CD4-positive, alpha-beta memory T cell (primary cell): ENCODE measurements around the gene NPBWR2. TPM values are rescaled to one million over a fixed set of nuclear protein-coding genes. Genes with fewer than 3 reads are reported as not detected.
A peak's percentile ranks its signal among the peaks of the same experiment; 100 is the strongest.

Experiments
- CTCF ChIA-PET: fragments of 350-600 bp; sonication (Branson Sonifier 250); formaldehyde crosslinking; loops from one replicate; lab custom pipeline; 2021; ENCODE audit warnings: inconsistent platforms; ENCODE audit not compliant: partially characterized antibody; lab: Charles Lee
- POLR2A ChIA-PET: fragments of 350-600 bp; sonication (Branson Sonifier 250); formaldehyde crosslinking; loops from one replicate; lab custom pipeline; 2021; ENCODE audit not compliant: partially characterized antibody; lab: Charles Lee
- DNase-seq, 5 donors: peaks; one replicate each; pipeline versions ENCODE4 v3.0.0 to v3.0.0-alpha.2; 2020 to 2022; ENCODE audit warnings: mixed read lengths in 1 of 5
- H3K27ac ChIP-seq: one replicate; pipeline ENCODE4 v1.7.0; 2013; ENCODE audit warnings: low read depth, low read length
- H3K27me3 ChIP-seq: 2 replicates; pipeline ENCODE4 v1.7.0; 2013; ENCODE audit warnings: mild to moderate bottlenecking, low read length, moderate library complexity; ENCODE audit not compliant: insufficient read depth
- H3K36me3 ChIP-seq: 2 replicates; pipeline ENCODE4 v1.7.0; 2013; ENCODE audit warnings: mild to moderate bottlenecking, low read length, moderate library complexity; ENCODE audit not compliant: insufficient read depth
- H3K4me1 ChIP-seq: 2 replicates; pipeline ENCODE4 v1.7.0; 2013; ENCODE audit warnings: mild to moderate bottlenecking, low read length, moderate library complexity; ENCODE audit not compliant: insufficient read depth
- H3K4me3 ChIP-seq, 2 donors: one replicate each; pipeline ENCODE4 v1.7.0; 2013; ENCODE audit warnings: low read length in 2 of 2, mild to moderate bottlenecking in 1 of 2
- H3K9me3 ChIP-seq, 2 donors: one replicate each; pipeline ENCODE4 v1.7.0; 2013; ENCODE audit warnings: low read length in 2 of 2, control low read depth in 1 of 2; ENCODE audit not compliant: control insufficient read depth in 1 of 2
- H3K27ac Mint-ChIP-seq, 7 donors: one replicate each; pipeline ENCODE4 v1.8.0; 2020 to 2021; ENCODE audit warnings: mixed read lengths in 7 of 7, mild to moderate bottlenecking in 6 of 7, inconsistent platforms in 3 of 7, moderate library complexity in 3 of 7
- H3K27me3 Mint-ChIP-seq, 2 donors: one replicate each; pipeline ENCODE4 v1.8.0; 2020 to 2021; ENCODE audit warnings: mixed read lengths in 2 of 2
- H3K36me3 Mint-ChIP-seq, 2 donors: one replicate each; pipeline ENCODE4 v1.8.0; 2020 to 2021; ENCODE audit warnings: mixed read lengths in 2 of 2, inconsistent platforms in 1 of 2, mild to moderate bottlenecking in 1 of 2
- H3K4me1 Mint-ChIP-seq, 4 donors: one replicate each; pipeline ENCODE4 v1.8.0; 2020 to 2021; ENCODE audit warnings: mixed read lengths in 4 of 4, mild to moderate bottlenecking in 1 of 4
- H3K4me3 Mint-ChIP-seq, 8 donors: one replicate each; pipeline ENCODE4 v1.8.0; 2020 to 2021; ENCODE audit warnings: mixed read lengths in 8 of 8, mild to moderate bottlenecking in 7 of 8, moderate library complexity in 6 of 8, inconsistent platforms in 3 of 8
- H3K9me3 Mint-ChIP-seq, 8 donors: one replicate each; pipeline ENCODE4 v1.8.0; 2020 to 2021; ENCODE audit warnings: mixed read lengths in 8 of 8, mild to moderate bottlenecking in 5 of 8, inconsistent platforms in 3 of 8, moderate library complexity in 1 of 8
- intact Hi-C: fragments of 100-400 bp; cut with micrococcal nuclease; formaldehyde crosslinking; loops from one replicate; pipeline ENCODE4 v1.15.1; 2023
- polyA plus RNA-seq, 2 donors: library from polyadenylated mRNA; unstranded; fragments of 300-500 nt; fragmentation: Illumina TruSeq; gene quantifications; one replicate each; pipeline ENCODE4 v1.2.3, GENCODE V29; 2021
- total RNA-seq, 2 experiments: library from RNA; stranded (reverse); gene quantifications; one replicate each; pipeline ENCODE4 v1.2.3, GENCODE V29; 2021

The NPBWR2 gene
- total and polyA plus RNA-seq, 4 experiments from 2014 or later, result not detected

- Histone ChIP-seq H3K36me3 (peaks cover 29% of the 10 kb centered on the region), H3K9me3 (no peaks in the 10 kb centered on the region), H3K27me3 (no peaks in the 10 kb centered on the region), H3K27ac (no peak overlapping the region), H3K4me3 (no peak overlapping the region), H3K4me1 (peaks cover 38% of the 10 kb centered on the region)
- Mint-ChIP-seq H3K36me3 (peaks cover 0 to 24% of the 10 kb centered on the region in 2 donors), H3K4me1 (peaks cover 3 to 34% (median 15%) of the 10 kb centered on the region in 4 donors), H3K4me3 (no peak overlapping the region), H3K27ac (peak overlapping the region in 2 of 7 donors; percentile 9 to 41), H3K27me3 (no peaks in the 10 kb centered on the region), H3K9me3 (no peaks in the 10 kb centered on the region)
- DNase-seq, result no peak
- CTCF ChIA-PET, result interaction anchor here (0.7 to 1.5 kb wide), 2 partner anchors 17 to 575 kb away, joined by 3 to 4 read pairs; no protein-coding TSS in a partner anchor
- intact Hi-C loops, result no loop called here
- POLR2A ChIA-PET, result interaction anchor here (0.5 to 1.7 kb wide), 2 partner anchors 12 to 33 kb away, joined by 3 to 6 read pairs; partner anchors contain the start of gene LKAAEAR1
Observed at GRCh38 chr20:64071341-64072332, 35.7 kb downstream of the NPBWR2 start.

- H3K27ac ChIP-seq, result no peak overlapping the region
- Mint-ChIP-seq H3K27me3 (no peaks in the 10 kb centered on the region), H3K36me3 (peaks cover 0 to 19% of the 10 kb centered on the region in 2 donors), H3K9me3 (no peaks in the 10 kb centered on the region), H3K4me1 (peaks cover 13 to 34% (median 24%) of the 10 kb centered on the region in 4 donors), H3K4me3 (no peak overlapping the region), H3K27ac (no peak overlapping the region)
- intact Hi-C loops, result no loop called here
- no peaks in the 10 kb centered on the region for H3K27me3 ChIP-seq
- POLR2A ChIA-PET, result interaction anchor here (1.1 kb wide), 1 partner anchor 9 kb away, joined by 3 read pairs; the partner anchor contains the start of genes OPRL1 and RGS19
- H3K36me3 ChIP-seq, result peaks cover 22% of the 10 kb centered on the region
- DNase-seq, result no peak
- H3K4me3 ChIP-seq, result no peak overlapping the region
- peaks cover 41% of the 10 kb centered on the region for H3K4me1 ChIP-seq
- H3K9me3 ChIP-seq, result no peaks in the 10 kb centered on the region
- CTCF ChIA-PET, result interaction anchor here (0.6 to 1.8 kb wide), 5 partner anchors 8 to 573 kb away, joined by 3 to 7 read pairs (median 3); partner anchors contain the start of gene RGS19
Observed at GRCh38 chr20:64070244-64070993, 36.9 kb downstream of the NPBWR2 start.

GRCh38 chr20:64069614-64070243 lies 37.6 kb downstream of the NPBWR2 start:
- no peak for DNase-seq
- CTCF ChIA-PET, result interaction anchor here (0.6 to 1.8 kb wide), 3 partner anchors 9 to 73 kb away, joined by 3 to 7 read pairs (median 3); partner anchors contain the start of gene RGS19
- intact Hi-C loops, result no loop called here
- H3K36me3 ChIP-seq, result peaks cover 16% of the 10 kb centered on the region
- Mint-ChIP-seq H3K27ac (no peak overlapping the region), H3K27me3 (no peaks in the 10 kb centered on the region), H3K36me3 (peaks cover 0 to 15% of the 10 kb centered on the region in 2 donors), H3K4me3 (no peak overlapping the region), H3K9me3 (no peaks in the 10 kb centered on the region), H3K4me1 (peaks cover 16 to 40% (median 27%) of the 10 kb centered on the region in 4 donors)
- no peak overlapping the region for H3K4me3 ChIP-seq
- H3K4me1 ChIP-seq, result peaks cover 44% of the 10 kb centered on the region
- no peak overlapping the region for H3K27ac ChIP-seq
- no peaks in the 10 kb centered on the region for H3K27me3 ChIP-seq
- POLR2A ChIA-PET, result interaction anchor here (0.6 to 1.9 kb wide), 3 partner anchors 10 to 149 kb away, joined by 3 to 7 read pairs (median 3); partner anchors contain the start of genes LKAAEAR1, OPRL1 and RGS19
- H3K9me3 ChIP-seq, result no peaks in the 10 kb centered on the region

GRCh38 chr20:64069209-64069613 lies 38.2 kb downstream of the NPBWR2 start:
- Histone ChIP-seq H3K27me3 (no peaks in the 10 kb centered on the region), H3K36me3 (peaks cover 15% of the 10 kb centered on the region), H3K27ac (no peak overlapping the region), H3K4me1 (peaks cover 48% of the 10 kb centered on the region), H3K4me3 (no peak overlapping the region), H3K9me3 (no peaks in the 10 kb centered on the region)
- POLR2A ChIA-PET, result interaction anchor here (0.6 to 1.9 kb wide), 3 partner anchors 9 to 148 kb away, joined by 3 to 12 read pairs (median 7); partner anchors contain the start of genes LKAAEAR1, OPRL1 and RGS19
- Mint-ChIP-seq H3K4me3 (no peak overlapping the region), H3K9me3 (no peaks in the 10 kb centered on the region), H3K27me3 (no peaks in the 10 kb centered on the region), H3K27ac (no peak overlapping the region), H3K4me1 (peaks cover 16 to 41% (median 31%) of the 10 kb centered on the region in 4 donors), H3K36me3 (peaks cover 0 to 11% of the 10 kb centered on the region in 2 donors)
- intact Hi-C loops, result no loop called here
- DNase-seq, result no peak
- CTCF ChIA-PET, result interaction anchor here (1.4 to 1.8 kb wide), 2 partner anchors 9 to 13 kb away, joined by 3 to 7 read pairs; partner anchors contain the start of gene RGS19

GRCh38 chr20:64068386-64069208 lies 38.8 kb downstream of the NPBWR2 start:
- peaks cover 54% of the 10 kb centered on the region for H3K4me1 ChIP-seq
- peaks cover 0 to 2% (median 0%) of the 10 kb centered on the region in 8 donors for H3K9me3 Mint-ChIP-seq
- peaks cover 9% of the 10 kb centered on the region for H3K36me3 ChIP-seq
- no peak for DNase-seq
- CTCF ChIA-PET, result interaction anchor here (1.4 kb wide), 1 partner anchor 14 kb away, joined by 3 read pairs; no protein-coding TSS in a partner anchor
- peaks cover 20 to 47% (median 37%) of the 10 kb centered on the region in 4 donors for H3K4me1 Mint-ChIP-seq
- no peaks in the 10 kb centered on the region for H3K27me3 ChIP-seq
- POLR2A ChIA-PET, result interaction anchor here (1.4 to 1.9 kb wide), 2 partner anchors 10 to 15 kb away, joined by 7 to 12 read pairs; partner anchors contain the start of genes LKAAEAR1, OPRL1 and RGS19
- no peak overlapping the region for H3K4me3 ChIP-seq
- intact Hi-C loops, result no loop called here
- H3K27ac ChIP-seq, result no peak overlapping the region
- no peaks in the 10 kb centered on the region for H3K27me3 Mint-ChIP-seq
- peaks cover 0 to 9% of the 10 kb centered on the region in 2 donors for H3K36me3 Mint-ChIP-seq
- no peaks in the 10 kb centered on the region for H3K9me3 ChIP-seq
- H3K27ac Mint-ChIP-seq, result peak overlapping the region in 1 of 7 donors; percentile 65
- H3K4me3 Mint-ChIP-seq, result no peak overlapping the region
